ENCODE results near the gene G3BP1.

GRCh38 chr5:151739939-151740335, 31.8 kb upstream of the G3BP1 start:
- TF ChIP-seq POLR2A (IDR thresholded peaks at IDR 0.05) (no peak), CTCF (IDR thresholded peaks at IDR 0.05) (no peak)
